Measurements from ENCODE around the gene HTR7. TPM values are rescaled to one million over a fixed set of nuclear protein-coding genes. Genes with fewer than 3 reads are reported as not detected.
A peak's percentile ranks its signal among the peaks of the same experiment; 100 is the strongest.

HTR7 gene
- total RNA-seq, 4 donors from 2014 or later, result 0.33 to 1.7 (median 0.40) TPM

DNA sequence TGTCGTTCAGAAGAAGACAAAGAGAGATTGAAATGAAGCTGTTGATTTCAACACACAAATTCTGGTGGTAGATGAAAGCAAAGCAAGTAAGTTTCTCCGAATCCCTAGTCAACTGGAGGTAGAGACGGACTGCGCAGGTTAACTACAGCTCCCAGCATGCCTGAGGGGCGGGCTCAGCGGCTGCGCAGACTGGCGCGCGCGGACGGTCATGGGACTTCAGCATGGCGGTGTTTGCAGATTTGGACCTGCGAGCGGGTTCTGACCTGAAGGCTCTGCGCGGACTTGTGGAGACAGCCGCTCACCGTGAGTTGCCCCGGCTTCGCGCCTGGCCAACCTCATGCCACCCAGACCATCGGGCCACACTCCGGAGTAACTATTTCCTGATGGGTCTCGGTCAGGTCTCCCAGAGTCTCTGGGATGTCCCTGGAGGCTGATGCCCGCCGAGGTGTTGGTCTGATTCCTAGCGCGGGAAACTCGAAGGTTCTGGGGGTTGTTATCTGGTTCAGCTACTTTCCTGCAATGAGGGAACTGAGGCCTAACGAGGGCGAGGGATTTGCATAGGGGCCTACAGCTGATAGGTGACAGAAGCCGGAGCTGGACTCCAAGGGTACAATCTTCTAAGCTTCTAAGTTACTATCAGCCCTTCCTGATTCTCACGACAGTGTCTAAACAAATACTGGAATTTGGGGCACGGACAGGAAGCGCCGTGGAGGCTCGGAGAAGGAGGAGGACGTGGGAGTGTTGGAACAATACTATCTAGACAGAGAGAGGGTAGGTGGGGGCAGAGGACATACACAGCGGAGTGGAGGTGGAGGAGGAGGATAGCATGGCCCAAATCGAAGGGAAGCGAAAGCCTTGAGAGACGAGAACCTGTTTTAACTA is 14.2 kb upstream of the HTR7 start, which contains the start of gene RPP30:
Gene RPP30 (plus strand): TSS at position 209 of the 882 bp plus-strand sequence. CDS start 13 bp downstream, at position 222.
- H3K4me3 ChIP-seq, result peak within 1 kb of the TSS; percentile 74 to 93 (median 86)
- DNase-seq (ENCODE audit: extremely low spot score), result no peak
- intact Hi-C loops (cut with DNase I), result loop anchor here (2.0 kb wide), 1 partner anchor 121 kb away; no protein-coding TSS in a partner anchor
- WGBS, result 1% methylated on average over 14 of the region's 43 CpGs
- peaks cover 9 to 20% (median 13%) of the 10 kb centered on the region in 4 donors for H3K36me3 ChIP-seq
- TF ChIP-seq POLR2A (IDR thresholded peaks at IDR 0.05; ENCODE audit: low read depth) (no peak), POLR2AphosphoS5 (IDR thresholded peaks at IDR 0.05) (peak; percentile 69 to 93)
- TF ChIP-seq, protein P1, sequence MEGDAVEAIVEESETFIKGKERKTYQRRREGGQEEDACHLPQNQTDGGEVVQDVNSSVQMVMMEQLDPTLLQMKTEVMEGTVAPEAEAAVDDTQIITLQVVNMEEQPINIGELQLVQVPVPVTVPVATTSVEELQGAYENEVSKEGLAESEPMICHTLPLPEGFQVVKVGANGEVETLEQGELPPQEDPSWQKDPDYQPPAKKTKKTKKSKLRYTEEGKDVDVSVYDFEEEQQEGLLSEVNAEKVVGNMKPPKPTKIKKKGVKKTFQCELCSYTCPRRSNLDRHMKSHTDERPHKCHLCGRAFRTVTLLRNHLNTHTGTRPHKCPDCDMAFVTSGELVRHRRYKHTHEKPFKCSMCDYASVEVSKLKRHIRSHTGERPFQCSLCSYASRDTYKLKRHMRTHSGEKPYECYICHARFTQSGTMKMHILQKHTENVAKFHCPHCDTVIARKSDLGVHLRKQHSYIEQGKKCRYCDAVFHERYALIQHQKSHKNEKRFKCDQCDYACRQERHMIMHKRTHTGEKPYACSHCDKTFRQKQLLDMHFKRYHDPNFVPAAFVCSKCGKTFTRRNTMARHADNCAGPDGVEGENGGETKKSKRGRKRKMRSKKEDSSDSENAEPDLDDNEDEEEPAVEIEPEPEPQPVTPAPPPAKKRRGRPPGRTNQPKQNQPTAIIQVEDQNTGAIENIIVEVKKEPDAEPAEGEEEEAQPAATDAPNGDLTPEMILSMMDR (IDR thresholded peaks at IDR 0.05), result peak in 1 of 3 experiments; percentile 29
- peaks cover 0 to 4% (median 1%) of the 10 kb centered on the region in 4 donors for H3K9me3 ChIP-seq
- H3K27ac ChIP-seq (replicated peaks in 1 of 4), result peak within 1 kb of the TSS; percentile 69 to 75 (median 75)
- H3K4me1 ChIP-seq, result peaks cover 10 to 28% (median 21%) of the 10 kb centered on the region in 4 donors
- H3K27me3 ChIP-seq, result peaks cover 0 to 16% (median 0%) of the 10 kb centered on the region in 4 donors

DNA sequence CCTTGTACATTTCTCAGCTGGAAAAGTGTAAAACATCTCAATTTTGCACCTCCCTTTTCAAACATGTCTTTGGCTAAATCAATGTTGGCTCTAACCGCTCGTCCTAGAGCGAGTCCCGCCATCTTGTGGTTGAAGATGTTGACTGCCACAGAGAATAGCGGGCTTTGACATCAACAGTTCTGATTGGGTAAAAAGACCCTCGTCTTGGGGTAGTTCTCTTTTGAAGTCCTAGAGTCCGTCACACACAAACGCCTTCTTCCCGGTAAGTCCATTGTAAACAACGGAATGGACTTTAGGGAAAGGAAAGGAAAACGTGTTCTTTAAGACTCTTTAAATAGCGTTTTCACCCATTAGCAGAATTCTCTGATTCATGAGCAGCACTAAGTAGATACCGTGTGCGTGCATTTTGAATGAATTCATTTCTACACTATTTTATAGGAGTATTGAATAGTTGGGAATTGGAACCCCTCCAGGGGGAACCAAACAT is 13.5 kb upstream of the HTR7 start:
- intact Hi-C loops (cut with DNase I), result loop anchor here (2.0 kb wide), 1 partner anchor 121 kb away; no protein-coding TSS in a partner anchor
- Histone ChIP-seq H3K36me3 (peaks cover 4 to 13% (median 8%) of the 10 kb centered on the region in 4 donors), H3K27me3 (peaks cover 0 to 19% (median 0%) of the 10 kb centered on the region in 4 donors), H3K27ac (replicated peaks in 1 of 4) (peak overlapping the region; percentile 69 to 75 (median 75)), H3K9me3 (peaks cover 0 to 4% (median 1%) of the 10 kb centered on the region in 4 donors), H3K4me1 (peaks cover 10 to 28% (median 21%) of the 10 kb centered on the region in 4 donors), H3K4me3 (peak overlapping the region; percentile 74 to 93 (median 86))
- no peak for TF ChIP-seq POLR2A (IDR thresholded peaks at IDR 0.05; ENCODE audit: low read depth)
- TF ChIP-seq, protein P1 (IDR thresholded peaks at IDR 0.05), result peak; percentile 46 to 54 (median 47)
- WGBS, result 2% methylated on average over 14 of the region's 14 CpGs
- DNase-seq (ENCODE audit: extremely low spot score), result no peak

DNA sequence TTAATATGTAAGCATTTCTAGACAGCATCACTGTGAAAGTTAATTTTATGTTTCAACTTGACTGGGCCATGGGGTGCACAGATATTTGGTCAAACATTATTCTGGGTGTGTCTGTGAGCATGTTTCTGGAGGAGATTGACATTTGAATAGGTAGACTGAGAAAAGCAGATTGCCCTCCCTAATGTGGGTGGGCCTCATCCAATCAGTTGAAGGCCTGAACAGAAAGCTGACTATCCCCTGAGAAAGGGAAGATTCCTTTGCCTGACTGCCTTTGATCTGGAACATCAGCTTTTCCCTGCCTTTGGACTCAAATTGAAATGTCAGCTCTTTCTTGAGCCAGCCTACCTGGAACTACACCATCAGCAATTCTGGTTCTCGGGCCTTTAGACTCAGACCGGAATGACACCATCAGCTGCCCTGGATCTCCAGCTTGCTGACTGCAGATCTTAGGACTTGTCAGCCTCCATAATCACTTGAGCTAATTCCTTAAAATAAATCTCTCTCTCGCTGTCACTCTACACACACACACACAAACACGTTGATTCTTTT is 8.3 kb upstream of the HTR7 start:
- H3K4me3 ChIP-seq, result no peak overlapping the region
- H3K9me3 ChIP-seq, result peaks cover 0 to 4% (median 1%) of the 10 kb centered on the region in 4 donors
- DNase-seq (ENCODE audit: extremely low spot score), result no peak
- intact Hi-C loops (cut with DNase I), result loop anchor here (10.0 kb wide), 1 partner anchor 1071 kb away; no protein-coding TSS in a partner anchor
- H3K27me3 ChIP-seq, result peaks cover 0 to 30% (median 0%) of the 10 kb centered on the region in 4 donors
- peaks cover 0 to 4% (median 1%) of the 10 kb centered on the region in 4 donors for H3K4me1 ChIP-seq
- 89% methylated on average over 4 of the region's 4 CpGs for WGBS
- H3K27ac ChIP-seq (replicated peaks in 1 of 4), result no peak overlapping the region
- TF ChIP-seq EP300 (IDR thresholded peaks at IDR 0.05) (no peak), POLR2A (IDR thresholded peaks at IDR 0.05; ENCODE audit: low read depth) (no peak), POLR2AphosphoS5 (IDR thresholded peaks at IDR 0.05) (no peak)
- TF ChIP-seq, protein P1 (IDR thresholded peaks at IDR 0.05), result no peak
- no peaks in the 10 kb centered on the region for H3K36me3 ChIP-seq

DNA sequence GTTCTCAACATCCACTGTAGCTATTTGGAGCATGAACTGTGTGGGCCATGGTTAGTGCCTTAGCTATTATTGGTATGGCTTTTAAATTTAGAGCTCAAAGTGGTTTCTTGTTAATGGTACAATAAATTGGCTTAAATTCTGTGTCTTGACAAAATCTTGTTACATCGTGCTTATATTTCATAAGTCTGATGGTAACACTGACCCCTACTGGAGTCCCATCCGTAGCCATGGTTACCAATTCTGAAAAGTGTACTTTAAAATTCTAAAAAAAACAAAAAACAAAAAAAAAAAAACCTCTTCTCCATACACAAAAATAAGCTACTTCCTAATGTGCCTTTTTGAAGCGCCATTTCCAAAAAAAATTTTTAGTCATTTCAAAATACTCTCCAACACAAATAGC is 7.6 kb upstream of the HTR7 start:
- TF ChIP-seq POLR2A (IDR thresholded peaks at IDR 0.05; ENCODE audit: low read depth), result no peak
- TF ChIP-seq POLR2AphosphoS5 (IDR thresholded peaks at IDR 0.05), result no peak
- no peak for TF ChIP-seq EP300 (IDR thresholded peaks at IDR 0.05)
- TF ChIP-seq, protein P1 (IDR thresholded peaks at IDR 0.05), result peak in 2 of 3 experiments; percentile 9 to 15
- 27% methylated on average over 3 of the region's 3 CpGs for WGBS
- Histone ChIP-seq H3K9me3 (peaks cover 0 to 4% (median 1%) of the 10 kb centered on the region in 4 donors), H3K4me3 (no peak overlapping the region), H3K27ac (replicated peaks in 1 of 4) (no peak overlapping the region), H3K27me3 (peaks cover 0 to 30% (median 0%) of the 10 kb centered on the region in 4 donors), H3K4me1 (no peaks in the 10 kb centered on the region), H3K36me3 (no peaks in the 10 kb centered on the region)
- intact Hi-C loops (cut with DNase I), result loop anchor here (10.0 kb wide), 1 partner anchor 1071 kb away; no protein-coding TSS in a partner anchor
- DNase-seq (ENCODE audit: extremely low spot score), result no peak
